Measurements from ENCODE around the gene HERC5. TPM values are rescaled to one million over a fixed set of nuclear protein-coding genes. Genes with fewer than 3 reads are reported as not detected.
A peak's percentile ranks its signal among the peaks of the same experiment; 100 is the strongest.

Gene HERC5
- total RNA-seq, 6 experiments from 2014 or later, result 0.05 TPM; not detected in 5

DNA sequence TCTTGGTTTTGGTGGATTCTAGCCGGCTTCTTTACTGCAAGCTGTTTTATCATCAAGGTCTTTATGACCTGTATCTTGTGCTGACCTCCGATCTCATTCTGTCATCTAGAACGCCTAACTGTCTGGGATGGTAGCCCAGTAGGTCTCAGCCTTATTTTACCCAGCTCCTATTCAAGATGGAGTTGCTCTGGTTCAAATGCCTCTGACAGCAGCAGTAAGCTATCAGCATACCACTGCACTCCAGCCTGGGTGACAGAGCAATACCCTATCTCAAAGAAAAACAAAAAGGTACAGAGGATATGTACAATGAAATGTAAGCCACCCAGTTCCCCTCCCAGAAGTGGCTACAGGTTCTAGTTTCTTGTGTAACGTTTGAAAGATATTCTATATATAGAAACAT is 42.2 kb upstream of the HERC5 start:
- Mint-ChIP-seq H3K4me3 (peak overlapping the region; percentile 51), H3K4me1 (ENCODE audit: low read depth) (peaks cover 10% of the 10 kb centered on the region; the same call in 1 of the 2 replicates), H3K36me3 (ENCODE audit: low read depth) (no peaks in the 10 kb centered on the region), H3K27me3 (ENCODE audit: insufficient read depth) (peaks cover 8% of the 10 kb centered on the region), H3K27ac (no peak overlapping the region), H3K9me3 (no peaks in the 10 kb centered on the region)
- TF ChIP-seq, protein P1, sequence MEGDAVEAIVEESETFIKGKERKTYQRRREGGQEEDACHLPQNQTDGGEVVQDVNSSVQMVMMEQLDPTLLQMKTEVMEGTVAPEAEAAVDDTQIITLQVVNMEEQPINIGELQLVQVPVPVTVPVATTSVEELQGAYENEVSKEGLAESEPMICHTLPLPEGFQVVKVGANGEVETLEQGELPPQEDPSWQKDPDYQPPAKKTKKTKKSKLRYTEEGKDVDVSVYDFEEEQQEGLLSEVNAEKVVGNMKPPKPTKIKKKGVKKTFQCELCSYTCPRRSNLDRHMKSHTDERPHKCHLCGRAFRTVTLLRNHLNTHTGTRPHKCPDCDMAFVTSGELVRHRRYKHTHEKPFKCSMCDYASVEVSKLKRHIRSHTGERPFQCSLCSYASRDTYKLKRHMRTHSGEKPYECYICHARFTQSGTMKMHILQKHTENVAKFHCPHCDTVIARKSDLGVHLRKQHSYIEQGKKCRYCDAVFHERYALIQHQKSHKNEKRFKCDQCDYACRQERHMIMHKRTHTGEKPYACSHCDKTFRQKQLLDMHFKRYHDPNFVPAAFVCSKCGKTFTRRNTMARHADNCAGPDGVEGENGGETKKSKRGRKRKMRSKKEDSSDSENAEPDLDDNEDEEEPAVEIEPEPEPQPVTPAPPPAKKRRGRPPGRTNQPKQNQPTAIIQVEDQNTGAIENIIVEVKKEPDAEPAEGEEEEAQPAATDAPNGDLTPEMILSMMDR (IDR thresholded peaks at IDR 0.05), result no peak
- no peak for DNase-seq

DNA sequence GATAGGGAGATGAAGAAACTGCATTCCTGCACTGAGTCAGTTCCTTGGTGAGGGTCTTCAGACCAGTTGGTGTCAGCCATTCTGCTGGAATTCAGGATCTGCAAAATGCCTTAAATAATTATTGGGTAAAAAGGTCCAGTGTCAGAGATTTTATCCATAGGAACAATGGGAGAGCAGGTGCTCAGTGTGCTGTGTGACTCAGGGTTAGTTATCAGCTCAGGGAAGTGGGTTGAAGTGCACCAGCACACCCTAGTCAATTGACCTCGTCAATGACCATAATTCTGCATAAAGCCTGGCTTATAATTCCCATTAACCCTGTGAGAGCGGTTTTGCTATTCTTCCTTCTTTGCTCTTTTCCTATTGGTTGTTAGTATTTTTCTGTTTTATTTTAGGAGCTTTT is 40.9 kb upstream of the HERC5 start:
- TF ChIP-seq, protein P1 (IDR thresholded peaks at IDR 0.05), result no peak
- Mint-ChIP-seq H3K27me3 (ENCODE audit: insufficient read depth) (peaks cover 6% of the 10 kb centered on the region; the same call in 1 of the 2 replicates), H3K27ac (no peak overlapping the region), H3K36me3 (ENCODE audit: low read depth) (no peaks in the 10 kb centered on the region), H3K4me3 (no peak overlapping the region), H3K4me1 (ENCODE audit: low read depth) (peaks cover 10% of the 10 kb centered on the region; the same call in 1 of the 2 replicates), H3K9me3 (no peaks in the 10 kb centered on the region)
- DNase-seq, result no peak

DNA sequence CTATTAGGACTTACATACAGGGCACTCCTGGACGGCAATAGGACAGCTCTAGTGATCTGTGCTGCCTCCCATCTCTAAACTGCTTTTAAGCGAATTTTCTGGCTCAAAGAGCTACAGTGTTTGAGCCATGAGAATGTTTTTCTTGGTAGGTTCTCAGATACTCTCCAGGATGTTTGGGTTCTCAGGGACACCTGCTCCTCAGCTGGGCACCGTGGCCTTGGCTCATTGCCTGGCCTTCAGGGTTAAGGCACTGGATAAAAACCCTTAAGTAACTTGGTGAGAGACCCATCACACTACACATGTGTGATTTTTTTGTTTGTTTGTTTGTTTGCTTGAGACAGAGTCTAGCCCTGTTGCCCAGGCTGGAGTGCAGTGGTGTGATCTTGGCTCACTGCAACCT is 38.5 kb upstream of the HERC5 start:
- Mint-ChIP-seq H3K27me3 (ENCODE audit: insufficient read depth) (peaks cover 13% of the 10 kb centered on the region), H3K36me3 (ENCODE audit: low read depth) (no peaks in the 10 kb centered on the region), H3K4me3 (no peak overlapping the region), H3K9me3 (no peaks in the 10 kb centered on the region), H3K4me1 (ENCODE audit: low read depth) (peaks cover 10% of the 10 kb centered on the region; the same call in 1 of the 2 replicates), H3K27ac (no peak overlapping the region)
- no peak for DNase-seq
- TF ChIP-seq, protein P1 (IDR thresholded peaks at IDR 0.05), result no peak

DNA sequence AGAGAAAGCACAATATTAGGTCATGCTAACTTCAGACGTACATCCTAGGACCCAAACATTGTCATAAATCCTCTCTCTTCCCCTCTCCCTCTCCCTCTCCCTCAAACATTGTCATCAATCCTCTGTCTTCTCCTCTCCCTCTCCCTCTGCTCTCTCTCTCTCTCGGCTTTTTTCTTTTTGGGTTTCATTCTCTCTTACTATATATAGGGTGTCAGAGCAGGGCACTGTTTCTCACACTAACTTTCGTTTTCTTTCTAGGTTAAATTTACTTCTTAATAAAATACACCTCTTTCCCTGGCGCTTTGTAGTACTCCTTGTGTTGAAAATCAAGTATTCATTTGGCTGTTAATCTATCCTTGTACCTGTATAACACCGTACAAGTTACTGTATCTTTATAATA is 37.0 kb upstream of the HERC5 start:
- Mint-ChIP-seq H3K36me3 (ENCODE audit: low read depth) (no peaks in the 10 kb centered on the region), H3K4me3 (peak overlapping the region; percentile 1; the same call in 1 of the 2 replicates), H3K27ac (no peak overlapping the region), H3K9me3 (no peaks in the 10 kb centered on the region), H3K4me1 (ENCODE audit: low read depth) (peaks cover under 1% of the 10 kb centered on the region; the same call in 1 of the 2 replicates), H3K27me3 (ENCODE audit: insufficient read depth) (peaks cover 14% of the 10 kb centered on the region)
- no peak for DNase-seq
- TF ChIP-seq, protein P1 (IDR thresholded peaks at IDR 0.05), result no peak

DNA sequence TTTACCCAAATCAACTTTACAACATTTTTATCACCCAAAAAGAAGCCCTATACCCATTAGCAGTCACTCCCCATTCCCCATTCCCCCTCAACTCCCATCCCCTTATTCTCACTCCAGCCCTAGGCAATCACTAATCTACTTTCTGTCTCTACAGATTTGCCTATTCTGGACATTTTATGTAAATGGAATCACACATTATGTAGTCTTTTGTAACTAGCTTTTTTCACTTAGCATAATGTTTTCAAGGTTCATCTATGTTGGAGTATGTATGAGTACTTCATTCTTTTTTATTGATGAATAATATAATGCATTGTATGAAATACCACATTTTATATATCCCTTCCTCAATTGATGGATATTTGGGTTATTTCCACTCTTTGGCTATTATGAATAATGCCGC is 36.1 kb upstream of the HERC5 start:
- TF ChIP-seq, protein P1 (IDR thresholded peaks at IDR 0.05), result no peak
- Mint-ChIP-seq H3K36me3 (ENCODE audit: low read depth) (no peaks in the 10 kb centered on the region), H3K27me3 (ENCODE audit: insufficient read depth) (peaks cover 14% of the 10 kb centered on the region), H3K9me3 (no peaks in the 10 kb centered on the region), H3K27ac (no peak overlapping the region), H3K4me3 (no peak overlapping the region), H3K4me1 (ENCODE audit: low read depth) (no peaks in the 10 kb centered on the region)
- DNase-seq, result no peak

DNA sequence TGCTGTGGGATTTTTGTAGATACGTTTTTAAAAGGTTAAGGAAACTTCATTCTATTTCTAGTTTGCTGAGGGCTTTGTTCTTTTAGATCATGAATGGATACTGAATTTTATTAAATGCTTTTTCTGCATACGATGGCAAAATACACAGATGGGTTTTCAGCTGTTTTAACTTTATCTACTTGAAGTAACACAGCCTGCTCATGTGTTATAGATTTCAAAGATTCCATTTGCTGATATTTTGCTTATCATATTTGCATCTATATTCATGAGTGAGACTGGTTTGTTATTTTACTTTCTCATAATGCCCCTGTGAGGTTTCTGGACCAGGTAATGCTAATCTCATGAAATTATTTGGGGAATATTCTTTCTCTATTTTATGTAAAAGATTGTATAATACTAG is 34.5 kb upstream of the HERC5 start:
- TF ChIP-seq, protein P1 (IDR thresholded peaks at IDR 0.05), result no peak
- Mint-ChIP-seq H3K4me1 (ENCODE audit: low read depth) (no peaks in the 10 kb centered on the region), H3K27ac (no peak overlapping the region), H3K9me3 (no peaks in the 10 kb centered on the region), H3K36me3 (ENCODE audit: low read depth) (no peaks in the 10 kb centered on the region), H3K4me3 (no peak overlapping the region), H3K27me3 (ENCODE audit: insufficient read depth) (peaks cover 14% of the 10 kb centered on the region)
- DNase-seq, result no peak

Measured in HFFc6 (cell line).